GM19025 (cell line): ENCODE data around the gene NME2.
"Not testable (repeated sequence)": the region's sequence is repeated elsewhere in the genome, so short reads cannot be mapped to it uniquely, and the experiment has no call there.

Experiments used
- ATAC-seq: cut with Tn5 transposase; IDR thresholded peaks from one replicate; pipeline ENCODE4 v1.9.1; 2021; ENCODE audit warnings: mild to moderate bottlenecking, low read depth, moderate library complexity; ENCODE audit not compliant: unreplicated experiment

The NME2 gene

DNA sequence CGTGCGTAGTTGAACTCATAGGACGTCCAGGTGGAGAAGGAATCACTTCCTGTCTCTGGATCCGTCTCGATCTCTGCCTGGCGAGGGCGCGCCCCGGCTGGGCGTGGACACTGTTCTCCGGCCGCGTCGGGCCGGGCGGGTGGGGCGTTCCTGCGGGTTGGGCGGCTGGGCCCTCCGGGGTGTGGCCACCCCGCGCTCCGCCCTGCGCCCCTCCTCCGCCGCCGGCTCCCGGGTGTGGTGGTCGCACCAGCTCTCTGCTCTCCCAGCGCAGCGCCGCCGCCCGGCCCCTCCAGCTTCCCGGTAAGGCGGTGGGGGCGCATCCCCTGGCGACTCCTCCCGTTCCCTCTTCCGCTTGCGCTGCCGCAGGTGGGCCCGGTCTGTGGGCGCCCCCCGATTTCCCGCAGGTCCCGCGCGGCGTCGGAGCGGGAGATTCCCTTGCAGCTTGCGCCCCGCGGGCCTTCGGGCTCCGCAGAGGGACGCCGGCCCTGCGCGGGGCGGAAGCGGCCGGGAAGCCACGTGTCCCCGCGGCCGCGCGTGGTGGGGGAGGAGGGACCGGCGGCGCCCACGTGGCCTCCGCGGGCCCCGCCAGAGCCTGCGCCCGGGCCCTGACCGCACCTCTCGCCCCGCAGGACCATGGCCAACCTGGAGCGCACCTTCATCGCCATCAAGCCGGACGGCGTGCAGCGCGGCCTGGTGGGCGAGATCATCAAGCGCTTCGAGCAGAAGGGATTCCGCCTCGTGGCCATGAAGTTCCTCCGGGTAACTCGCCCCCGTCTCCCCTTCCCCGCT lies at the start of gene NME2:
Gene NME2, plus strand, starts transcription at position 214 of the 789 bp plus-strand sequence. Its CDS starts 420 bp downstream, at position 634.
- peak; percentile 82 for ATAC-seq

GRCh38 chr17:51118330-51119195 lies 47.6 kb upstream of the NME2 start:
- ATAC-seq = no peak

DNA sequence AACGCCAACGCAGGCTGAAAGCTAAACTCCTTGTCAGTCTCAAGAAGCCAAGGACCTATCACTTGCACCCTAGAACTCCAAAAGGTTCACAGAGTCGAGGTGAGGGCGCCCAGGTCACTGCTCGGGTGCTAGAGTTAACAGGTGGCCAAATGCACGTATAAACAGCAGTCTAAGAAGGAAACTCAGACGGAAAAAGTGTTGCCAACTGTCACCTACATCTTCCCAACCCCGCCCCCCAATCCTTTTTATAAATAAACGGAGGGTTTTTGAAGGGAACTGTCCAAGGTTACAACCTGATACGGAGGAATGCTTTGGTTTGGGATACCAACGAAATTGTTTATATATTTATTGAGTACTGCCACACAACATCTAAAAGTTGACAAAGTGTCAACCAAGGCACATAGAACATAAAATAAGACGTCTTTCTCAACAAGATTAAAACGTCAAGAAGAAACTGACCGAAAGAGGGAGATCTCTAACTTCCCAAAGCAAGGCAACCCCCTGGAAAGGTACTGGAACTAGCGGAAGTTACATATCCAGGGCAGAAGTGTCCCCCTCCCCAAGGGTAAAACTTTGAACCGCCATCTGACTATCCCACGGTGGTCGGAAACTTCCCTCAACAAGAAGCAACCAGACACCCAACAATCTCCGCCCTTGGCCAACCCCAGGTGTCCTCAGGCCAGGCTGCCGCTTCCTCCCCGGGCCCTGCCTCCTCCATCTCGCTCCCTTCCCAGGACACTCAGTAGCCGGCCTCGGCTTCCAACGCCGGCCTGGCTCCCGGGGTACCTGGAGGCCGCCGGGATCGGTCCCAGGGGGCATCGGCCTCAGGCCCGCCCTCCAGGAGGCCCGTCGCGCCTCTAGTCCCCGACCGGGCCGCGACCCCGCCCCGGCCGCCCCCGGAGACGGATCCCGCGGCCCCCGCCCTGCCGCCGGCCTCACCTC lies 46.5 kb upstream of the NME2 start:
- peak; percentile 13 for ATAC-seq

GRCh38 chr17:51120357-51120738 lies 45.9 kb upstream of the NME2 start:
- ATAC-seq = peak; percentile 26

DNA sequence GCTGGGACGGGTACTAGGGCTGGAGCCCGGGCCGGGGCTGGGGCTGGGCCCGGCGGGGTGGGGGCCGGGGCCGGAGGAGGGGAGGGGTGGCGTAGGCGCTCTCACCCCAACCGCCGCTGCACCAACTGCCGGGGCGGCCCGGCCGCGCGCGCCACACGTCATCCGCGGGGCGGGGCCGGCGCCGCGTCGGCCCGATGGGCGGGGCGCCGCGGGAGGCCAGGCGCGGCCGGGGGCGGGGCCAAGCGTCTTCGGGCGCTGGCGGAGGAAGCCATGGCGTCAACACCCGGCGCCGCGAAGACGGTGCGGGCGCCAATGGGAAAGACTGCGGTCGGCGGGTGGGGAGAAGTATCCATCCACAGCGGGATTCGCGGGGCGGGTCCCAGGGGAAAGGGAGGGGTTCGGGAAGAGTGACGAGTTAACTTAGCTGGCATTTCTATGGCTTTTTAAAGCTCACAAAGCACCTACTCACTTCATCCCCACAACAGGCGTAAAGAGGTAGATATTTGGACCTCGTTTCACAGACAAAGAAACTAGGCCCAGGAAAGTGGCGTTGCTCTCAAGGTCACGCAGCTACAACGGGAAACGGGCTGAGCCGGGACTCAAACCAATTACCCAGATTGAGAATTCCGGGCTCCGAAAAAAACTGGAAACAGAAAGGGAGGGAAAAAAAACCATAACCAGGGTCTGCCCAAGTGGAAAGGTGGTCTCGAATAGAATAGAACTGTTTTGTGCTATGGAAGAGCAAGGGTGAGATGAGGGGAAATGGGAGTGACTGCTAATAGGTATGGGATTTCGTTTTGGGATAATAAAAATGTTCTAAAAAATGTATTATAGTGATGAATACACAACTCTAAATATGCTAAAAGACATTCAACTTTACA lies 45.2 kb upstream of the NME2 start, which contains the start of gene SPAG9:
Gene SPAG9, minus strand, starts transcription at position 130 of the 881 bp plus-strand sequence. CDS start 212 bp downstream, outside the sequence.
- peak; percentile 79 for ATAC-seq

DNA sequence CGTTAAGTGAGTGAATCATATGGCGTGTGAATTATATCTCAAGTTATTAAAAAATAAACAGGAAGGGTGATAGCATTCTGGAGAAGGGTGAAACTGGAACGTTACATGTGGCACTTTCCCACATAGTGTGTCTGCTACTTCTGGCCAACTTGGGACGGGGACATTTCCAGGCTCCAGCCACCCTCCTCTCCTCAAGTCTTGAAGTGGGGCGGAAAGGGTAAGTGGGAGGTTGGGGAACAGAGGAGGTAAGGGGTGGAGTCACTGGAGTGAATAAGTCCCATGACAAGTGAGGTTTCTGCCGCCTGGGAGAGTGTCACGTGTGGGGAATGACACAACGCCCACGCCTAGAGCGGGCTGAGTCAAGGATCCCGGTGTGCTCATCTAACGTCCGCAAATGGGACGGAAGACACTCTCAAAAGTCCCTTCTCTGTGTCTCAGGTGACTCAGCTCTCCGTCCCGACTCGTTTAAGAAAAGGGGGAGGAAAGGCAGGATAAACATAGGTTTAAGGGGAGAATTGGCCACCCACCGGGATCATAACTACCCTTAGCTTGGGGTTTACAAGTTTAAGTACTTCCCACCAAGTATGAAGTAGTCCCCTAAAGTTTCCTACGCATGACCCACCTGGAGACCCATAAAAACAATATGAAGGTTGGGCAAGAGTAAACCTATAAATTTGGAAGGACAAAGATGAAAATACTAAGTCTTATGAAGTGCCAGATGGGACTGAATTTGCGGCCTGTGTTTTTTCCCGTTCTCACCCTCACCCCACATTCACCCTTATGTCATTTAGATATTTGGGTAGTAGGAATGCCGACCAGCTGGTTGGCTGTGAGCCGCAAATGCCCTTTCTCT lies 44.4 kb upstream of the NME2 start:
- ATAC-seq = no peak

DNA sequence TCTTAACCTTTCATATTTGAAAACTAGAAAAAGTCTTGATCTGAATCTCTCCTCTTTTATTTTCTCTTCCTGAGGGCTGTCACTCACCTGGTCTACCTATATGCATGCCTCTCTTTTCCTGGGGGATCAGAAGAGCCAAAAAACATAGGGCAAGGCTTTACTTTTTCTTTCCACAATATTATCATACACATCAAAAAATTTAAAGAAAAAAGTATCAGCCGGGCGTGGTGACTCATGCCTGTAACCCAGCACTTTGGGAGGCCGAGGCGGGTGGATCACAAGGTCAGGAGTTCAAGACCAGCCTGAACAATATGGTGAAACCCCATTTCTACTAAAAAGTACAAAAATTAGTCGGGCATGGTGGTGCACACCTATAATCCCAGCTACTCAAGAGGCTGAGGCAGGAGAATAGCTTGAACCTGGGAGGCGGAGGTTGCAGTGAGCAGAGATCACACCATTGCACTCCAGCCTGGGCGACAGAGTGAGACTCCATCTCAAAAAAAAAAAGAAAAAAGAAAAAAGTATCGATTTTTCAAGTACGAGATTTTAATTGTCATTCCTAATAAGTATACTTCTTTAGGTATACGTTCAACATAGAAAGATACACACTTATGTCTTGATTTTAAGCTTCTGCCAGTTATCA lies 43.6 kb upstream of the NME2 start:
- ATAC-seq = not testable (repeated sequence)

DNA sequence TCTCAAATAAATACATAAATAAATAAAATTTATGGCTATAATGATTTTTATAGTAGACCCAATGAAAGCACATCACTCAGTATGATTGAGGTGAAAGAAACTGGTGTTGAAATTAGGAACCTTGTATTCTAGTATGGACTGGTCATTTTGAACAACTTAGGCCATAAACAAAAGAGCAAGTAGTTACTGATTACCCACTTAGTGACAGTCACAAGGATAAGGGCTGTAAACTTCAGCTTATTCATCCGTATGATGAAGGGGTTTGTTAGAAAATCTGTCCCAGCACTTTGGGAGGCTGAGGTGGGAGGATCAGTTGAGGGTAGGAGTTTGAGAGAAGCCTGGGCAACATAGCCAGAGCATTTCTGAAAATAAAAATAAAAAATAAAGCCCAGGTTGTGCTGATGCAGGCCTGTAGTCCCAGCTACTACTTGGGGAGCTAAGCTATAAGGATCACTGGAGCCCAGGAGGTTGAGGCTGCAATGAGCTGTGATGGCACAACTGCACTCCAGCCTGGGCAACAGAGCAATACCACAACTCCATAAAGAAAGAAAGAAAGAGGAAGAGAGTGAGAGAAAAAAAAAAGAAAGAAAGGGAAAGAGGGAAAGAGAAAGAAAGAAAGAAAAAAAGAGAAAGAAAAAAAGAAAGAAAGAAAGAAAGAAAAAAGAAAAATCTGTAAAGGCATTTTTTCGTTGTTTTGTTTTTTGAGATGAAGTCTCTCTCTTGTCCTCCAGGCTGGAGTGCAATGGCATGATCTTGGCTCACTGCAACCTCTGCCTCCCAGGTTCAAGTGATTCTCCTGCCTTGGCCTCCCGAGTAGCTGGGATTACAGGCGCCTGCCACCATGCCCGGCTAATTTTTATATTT lies 41.3 kb upstream of the NME2 start:
- no peak for ATAC-seq

- no peak for ATAC-seq
These were observed 38.1 kb upstream of the NME2 start for GRCh38 chr17:51128076-51128475.

GRCh38 chr17:51132964-51133319 lies 33.3 kb upstream of the NME2 start:
- peak; percentile 68 for ATAC-seq

DNA sequence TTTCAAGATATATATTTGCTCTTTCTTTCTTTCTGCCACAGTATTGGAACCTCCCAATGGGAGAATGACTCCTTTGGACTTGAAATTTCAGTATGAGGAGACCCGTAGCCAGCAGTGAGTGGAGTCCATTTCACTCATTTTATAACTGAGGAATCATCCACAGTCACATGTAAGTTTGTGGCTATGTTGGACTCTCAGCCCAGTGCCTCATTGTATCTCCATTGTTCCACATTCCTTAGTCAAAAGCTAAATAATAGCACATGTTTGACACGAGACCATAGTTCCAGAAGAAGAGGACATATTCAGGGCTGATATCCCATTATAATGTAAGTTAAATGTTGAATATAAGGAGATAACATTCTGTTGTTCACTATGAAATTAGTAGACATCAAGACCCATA lies 32.8 kb upstream of the NME2 start:
- no peak for ATAC-seq

GRCh38 chr17:51135956-51136355 lies 30.3 kb upstream of the NME2 start:
- no peak for ATAC-seq

GRCh38 chr17:51142597-51142996 lies 23.6 kb upstream of the NME2 start:
- no peak for ATAC-seq

DNA sequence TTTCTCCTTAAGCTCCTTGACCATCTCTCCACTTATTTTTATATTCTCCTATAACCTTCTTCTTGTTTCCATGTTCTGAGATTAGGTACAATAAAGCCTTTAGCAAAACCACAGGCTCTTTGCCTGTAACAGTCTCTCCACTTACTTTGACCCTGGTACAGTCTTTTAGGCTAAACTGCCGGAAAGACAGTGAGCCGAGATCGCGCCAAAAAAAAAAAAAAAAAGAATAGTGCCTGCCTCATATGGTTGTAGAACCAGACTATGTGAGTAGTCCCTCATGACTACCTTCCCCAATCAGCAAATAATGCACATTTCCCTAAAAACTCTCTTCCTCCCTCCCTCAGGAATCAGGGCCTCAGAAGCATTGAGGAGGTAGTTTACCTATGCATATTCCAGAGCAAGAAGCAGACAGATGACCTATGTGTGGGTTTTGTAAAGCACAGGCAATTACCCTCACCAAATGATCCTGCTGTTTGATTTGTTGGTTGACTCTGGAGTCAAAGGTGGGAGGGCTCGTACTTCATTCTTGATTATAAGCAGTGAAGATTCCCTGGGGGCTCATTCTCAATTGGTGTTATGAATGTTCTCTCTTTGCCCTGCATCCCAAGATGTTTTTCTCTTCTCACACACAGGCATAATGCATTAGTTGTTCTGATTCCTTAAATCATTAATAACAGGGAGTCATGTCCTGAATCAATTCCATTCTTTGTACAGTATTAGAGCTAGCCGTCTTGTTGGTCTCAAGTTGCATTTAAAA lies 21.8 kb upstream of the NME2 start:
- no peak for ATAC-seq

GRCh38 chr17:51147650-51148049 lies 18.6 kb upstream of the NME2 start:
- ATAC-seq = no peak

- no peak for ATAC-seq
These were observed 17.0 kb upstream of the NME2 start for GRCh38 chr17:51149163-51149562.
